Uterus (tissue), 4 donors: ENCODE results near the gene C17orf50. TPM values are rescaled to one million over a fixed set of nuclear protein-coding genes. Genes with fewer than 3 reads are reported as not detected.

Source experiments
- DNase-seq, 2 donors: peaks; one replicate each; pipeline ENCODE4 v3.0.0-alpha.2; 2019 to 2020
- H3K27ac ChIP-seq, 2 donors: fragments of 200-600 bp; sonication (generic); 1 replicate in 1 of 2; 2 replicates in 1 of 2; pipeline ENCODE4 v1.5.1; 2016 to 2018
- H3K27me3 ChIP-seq, 2 donors: fragments of 200-600 bp; sonication (generic); one replicate each; pipeline ENCODE4 v1.5.1; 2018 to 2019; ENCODE audit warnings: control low read depth in 1 of 2
- H3K36me3 ChIP-seq, 2 donors: fragments of 200-600 bp; sonication (generic); one replicate each; pipeline ENCODE4 v1.5.1; 2019; ENCODE audit warnings: control low read depth in 1 of 2
- H3K4me1 ChIP-seq, 2 donors: fragments of 200-600 bp; sonication (generic); one replicate each; pipeline ENCODE4 v1.5.1; 2018 to 2019; ENCODE audit warnings: control low read depth in 1 of 2
- H3K4me3 ChIP-seq, 2 donors: fragments of 200-600 bp; sonication (generic); 1 replicate in 1 of 2; 2 replicates in 1 of 2; pipeline ENCODE4 v1.5.1; 2018 to 2019; ENCODE audit warnings: mild to moderate bottlenecking in 1 of 2
- H3K9me3 ChIP-seq, 2 donors: fragments of 200-600 bp; sonication (generic); one replicate each; pipeline ENCODE4 v1.5.1; 2019; ENCODE audit warnings: control low read depth in 1 of 2
- CTCF ChIP-seq, 4 experiments: fragments of 200-600 bp in 2 of 4; fragments of 450-650 bp in 2 of 4; sonication (generic) in 2 of 4; IDR thresholded peaks; one replicate each; pipeline ENCODE4 v1.5.1; 2016 to 2019; ENCODE audit warnings: antibody characterized with exemption in 4 of 4, mild to moderate bottlenecking in 2 of 4, moderate library complexity in 1 of 4
- POLR2A ChIP-seq, 2 donors: fragments of 450-650 bp; IDR thresholded peaks; one replicate each; pipeline ENCODE4 v1.6.1; 2016; ENCODE audit warnings: antibody characterized with exemption in 2 of 2, mild to moderate bottlenecking in 1 of 2, moderate library complexity in 1 of 2
- intact Hi-C: fragments of 100-400 bp; cut with DNase I; formaldehyde crosslinking; loops from one replicate; pipeline ENCODE4 v1.15.1; 2023; ENCODE audit warnings: low total_unique reads
- total RNA-seq, 4 donors: library from RNA; depleted of rRNA in 3 of 4; stranded (reverse); fragments of >200 nt in 3 of 4; gene quantifications; one replicate each; pipeline versions ENCODE4 v1.1.0 to v1.2.4, GENCODE V29; 2014 to 2023
- donor health status: DM: yes; HTN: yes; CAD: no.

The C17orf50 gene
- total RNA-seq, 4 donors from 2014 or later = not detected

- Histone ChIP-seq H3K9me3 (no peaks in the 10 kb centered on the region), H3K36me3 (no peaks in the 10 kb centered on the region), H3K4me1 (peaks cover 0 to 4% of the 10 kb centered on the region in 2 donors), H3K4me3 (no peak overlapping the region), H3K27me3 (peaks cover 5 to 11% of the 10 kb centered on the region in 2 donors), H3K27ac (no peak overlapping the region)
- TF ChIP-seq CTCF (IDR thresholded peaks at IDR 0.05) (no peak), POLR2A (IDR thresholded peaks at IDR 0.05) (no peak)
- intact Hi-C loops = loop anchor here (5.0 kb wide), 1 partner anchor 435 kb away; no protein-coding TSS in a partner anchor
- no peak for DNase-seq
Measured at GRCh38 chr17:35752471-35752870, 8.2 kb upstream of the C17orf50 start.

GRCh38 chr17:35752945-35753764 is 7.5 kb upstream of the C17orf50 start, which contains the start of gene GAS2L2:
Gene GAS2L2, minus strand, starts transcription at chr17:35753239. Its CDS starts 389 bp downstream, at chr17:35752850.
- no peaks in the 10 kb centered on the region for H3K36me3 ChIP-seq
- no peak within 1 kb of the TSS for H3K4me3 ChIP-seq
- peaks cover 5 to 11% of the 10 kb centered on the region in 2 donors for H3K27me3 ChIP-seq
- no peak for TF ChIP-seq CTCF (IDR thresholded peaks at IDR 0.05)
- no peak for TF ChIP-seq POLR2A (IDR thresholded peaks at IDR 0.05)
- H3K9me3 ChIP-seq = no peaks in the 10 kb centered on the region
- peaks cover 0 to 4% of the 10 kb centered on the region in 2 donors for H3K4me1 ChIP-seq
- no peak for DNase-seq
- intact Hi-C loops = loop anchor here (5.0 kb wide), 1 partner anchor 436 kb away; no protein-coding TSS in a partner anchor
- no peak within 1 kb of the TSS for H3K27ac ChIP-seq

GRCh38 chr17:35757243-35757642 is 3.4 kb upstream of the C17orf50 start:
- intact Hi-C loops = no loop called here
- no peak overlapping the region for H3K4me3 ChIP-seq
- no peak for DNase-seq
- H3K27me3 ChIP-seq = peaks cover 0 to 2% of the 10 kb centered on the region in 2 donors
- no peaks in the 10 kb centered on the region for H3K9me3 ChIP-seq
- TF ChIP-seq CTCF (IDR thresholded peaks at IDR 0.05) (no peak), POLR2A (IDR thresholded peaks at IDR 0.05) (no peak)
- peaks cover 0 to 4% of the 10 kb centered on the region in 2 donors for H3K4me1 ChIP-seq
- H3K36me3 ChIP-seq = no peaks in the 10 kb centered on the region
- H3K27ac ChIP-seq = no peak overlapping the region

- no peak for DNase-seq
- intact Hi-C loops = no loop called here
- Histone ChIP-seq H3K9me3 (no peaks in the 10 kb centered on the region), H3K4me3 (no peak overlapping the region), H3K27ac (no peak overlapping the region), H3K27me3 (no peaks in the 10 kb centered on the region), H3K36me3 (no peaks in the 10 kb centered on the region), H3K4me1 (no peaks in the 10 kb centered on the region)
- TF ChIP-seq CTCF (IDR thresholded peaks at IDR 0.05) (no peak), POLR2A (IDR thresholded peaks at IDR 0.05) (no peak)
Measured at GRCh38 chr17:35761601-35762000, 914 bp downstream of the C17orf50 start.

GRCh38 chr17:35763767-35764122 is 3.1 kb downstream of the C17orf50 start:
- no peaks in the 10 kb centered on the region for H3K27me3 ChIP-seq
- intact Hi-C loops = no loop called here
- H3K36me3 ChIP-seq = no peaks in the 10 kb centered on the region
- no peaks in the 10 kb centered on the region for H3K9me3 ChIP-seq
- peak overlapping the region; percentile 20 to 38 for H3K4me3 ChIP-seq
- no peak for TF ChIP-seq POLR2A (IDR thresholded peaks at IDR 0.05)
- no peak for TF ChIP-seq CTCF (IDR thresholded peaks at IDR 0.05)
- no peaks in the 10 kb centered on the region for H3K4me1 ChIP-seq
- no peak for DNase-seq
- H3K27ac ChIP-seq = no peak overlapping the region
